Superior temporal gyrus (tissue), 1 donor: ENCODE results near the gene LCMT2.

ENCODE experiments used
- DNase-seq: peaks from one replicate; pipeline ENCODE4 v3.0.0-alpha.2; 2016; ENCODE audit errors: extremely low spot score

Gene LCMT2, protein sequence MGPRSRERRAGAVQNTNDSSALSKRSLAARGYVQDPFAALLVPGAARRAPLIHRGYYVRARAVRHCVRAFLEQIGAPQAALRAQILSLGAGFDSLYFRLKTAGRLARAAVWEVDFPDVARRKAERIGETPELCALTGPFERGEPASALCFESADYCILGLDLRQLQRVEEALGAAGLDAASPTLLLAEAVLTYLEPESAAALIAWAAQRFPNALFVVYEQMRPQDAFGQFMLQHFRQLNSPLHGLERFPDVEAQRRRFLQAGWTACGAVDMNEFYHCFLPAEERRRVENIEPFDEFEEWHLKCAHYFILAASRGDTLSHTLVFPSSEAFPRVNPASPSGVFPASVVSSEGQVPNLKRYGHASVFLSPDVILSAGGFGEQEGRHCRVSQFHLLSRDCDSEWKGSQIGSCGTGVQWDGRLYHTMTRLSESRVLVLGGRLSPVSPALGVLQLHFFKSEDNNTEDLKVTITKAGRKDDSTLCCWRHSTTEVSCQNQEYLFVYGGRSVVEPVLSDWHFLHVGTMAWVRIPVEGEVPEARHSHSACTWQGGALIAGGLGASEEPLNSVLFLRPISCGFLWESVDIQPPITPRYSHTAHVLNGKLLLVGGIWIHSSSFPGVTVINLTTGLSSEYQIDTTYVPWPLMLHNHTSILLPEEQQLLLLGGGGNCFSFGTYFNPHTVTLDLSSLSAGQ

DNA sequence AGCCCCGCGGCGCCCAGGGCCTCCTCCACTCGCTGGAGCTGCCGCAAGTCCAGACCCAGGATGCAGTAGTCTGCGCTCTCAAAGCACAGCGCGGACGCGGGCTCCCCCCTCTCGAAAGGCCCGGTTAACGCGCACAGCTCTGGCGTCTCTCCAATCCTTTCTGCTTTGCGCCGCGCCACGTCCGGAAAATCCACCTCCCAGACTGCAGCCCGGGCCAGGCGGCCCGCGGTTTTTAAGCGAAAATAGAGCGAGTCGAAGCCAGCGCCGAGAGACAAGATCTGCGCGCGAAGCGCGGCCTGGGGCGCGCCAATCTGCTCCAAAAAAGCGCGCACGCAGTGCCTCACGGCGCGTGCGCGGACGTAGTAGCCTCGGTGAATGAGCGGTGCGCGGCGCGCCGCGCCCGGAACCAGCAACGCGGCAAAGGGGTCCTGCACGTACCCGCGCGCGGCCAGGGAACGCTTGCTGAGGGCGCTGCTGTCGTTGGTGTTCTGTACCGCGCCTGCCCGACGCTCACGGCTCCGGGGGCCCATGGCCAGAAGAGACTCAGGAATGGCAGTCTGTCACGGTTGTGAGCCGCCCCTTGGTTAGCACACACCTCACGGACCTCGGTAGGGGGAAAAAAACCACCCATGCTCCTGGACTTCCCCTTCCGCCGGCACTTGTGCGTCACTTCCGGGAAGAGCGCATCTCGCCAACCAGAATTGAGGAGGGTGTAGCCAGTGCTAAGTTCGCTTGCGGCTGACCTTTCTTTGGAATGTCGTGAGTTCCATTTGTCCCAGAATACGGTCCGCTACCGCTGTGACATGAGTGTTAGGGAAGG lies at the start of gene LCMT2:
Gene LCMT2, minus strand, starts transcription at position 614 of the 820 bp plus-strand sequence. Its CDS starts 84 bp downstream, at position 530.
- DNase-seq: peak; percentile 98

- no peak for DNase-seq
Measured at GRCh38 chr15:43378601-43379000, 48.2 kb upstream of the LCMT2 start.

- peak; percentile 38 for DNase-seq
Measured at GRCh38 chr15:43376017-43376705, 45.8 kb upstream of the LCMT2 start.

- peak; percentile 82 for DNase-seq
Measured at GRCh38 chr15:43370975-43371974, 40.9 kb upstream of the LCMT2 start, which contains the start of the genes TUBGCP4 and ZSCAN29. Gene TUBGCP4 (plus strand): TSS chr15:43371101. CDS start chr15:43371355, 254 bp downstream. Gene ZSCAN29 (minus strand): TSS chr15:43371043. CDS start chr15:43369913, 1,130 bp downstream.

GRCh38 chr15:43370310-43370974 lies 40.1 kb upstream of the LCMT2 start:
- DNase-seq: no peak

DNA sequence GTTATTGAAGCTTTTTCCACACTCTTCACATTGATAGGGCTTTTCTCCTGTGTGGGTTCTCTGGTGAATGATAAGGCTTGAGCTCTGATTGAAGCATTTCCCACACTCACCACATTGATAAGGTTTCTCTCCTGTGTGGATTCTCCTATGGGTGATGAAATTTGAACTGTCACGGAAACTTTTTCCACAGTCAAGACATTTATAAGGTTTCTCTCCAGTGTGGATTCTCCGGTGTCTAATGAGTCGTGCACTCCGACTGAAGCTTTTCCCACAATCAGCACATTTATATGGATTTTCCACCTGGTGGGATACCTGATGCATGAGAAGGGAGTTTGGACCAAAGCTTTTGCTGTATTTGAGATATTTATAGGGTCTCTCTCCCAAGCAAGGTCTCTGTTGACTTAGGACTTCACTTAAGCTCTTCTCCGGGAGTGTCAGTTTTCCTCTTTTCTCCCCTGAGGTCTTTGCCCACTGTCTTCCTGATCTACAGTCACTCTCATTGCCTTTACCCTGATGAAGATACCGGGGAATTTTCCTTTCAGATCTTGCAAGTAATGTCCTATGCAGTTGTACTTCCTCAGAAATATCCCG lies 31.0 kb upstream of the LCMT2 start:
- DNase-seq: no peak

DNA sequence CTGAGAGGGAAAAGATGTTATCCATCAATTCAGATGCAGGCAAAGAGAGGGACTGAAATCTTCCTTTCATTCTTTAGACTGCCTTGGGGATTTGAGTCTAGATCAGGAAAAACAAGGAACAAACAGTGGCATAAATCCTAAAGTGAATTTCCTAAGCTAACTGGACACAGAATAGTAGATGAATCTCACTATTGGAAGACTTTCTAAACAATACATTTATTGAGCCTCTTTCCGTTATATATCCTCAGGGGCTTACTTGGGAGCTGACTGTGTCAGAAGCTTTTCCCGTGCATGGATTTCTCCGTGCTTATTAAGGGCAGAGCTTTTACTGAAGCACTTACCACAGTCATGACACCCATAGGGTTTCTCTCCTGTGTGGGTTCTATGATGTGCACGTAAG lies 30.4 kb upstream of the LCMT2 start:
- DNase-seq: no peak

- DNase-seq: no peak
Measured at GRCh38 chr15:43352693-43353382, 22.5 kb upstream of the LCMT2 start.

DNA sequence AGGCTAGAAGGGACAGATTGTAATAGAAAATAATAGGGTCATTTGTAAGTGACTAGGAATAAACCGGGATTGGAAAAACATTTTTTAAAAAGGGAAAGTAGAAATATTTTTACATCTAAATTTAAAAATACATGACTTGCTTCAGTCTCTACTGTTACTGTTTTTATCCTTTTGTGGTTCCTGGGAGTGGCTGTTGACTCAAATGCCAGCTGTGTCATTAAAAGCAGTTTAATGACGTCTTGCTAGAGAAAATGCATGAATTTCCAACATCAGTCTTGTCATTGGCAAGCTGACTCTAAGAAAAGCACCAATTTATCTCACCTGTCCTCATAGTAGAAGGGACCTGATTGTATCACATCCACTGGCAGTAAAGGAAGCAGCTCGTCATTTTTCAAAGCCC lies 16.7 kb upstream of the LCMT2 start:
- DNase-seq: no peak

GRCh38 chr15:43346305-43346704 lies 15.9 kb upstream of the LCMT2 start:
- DNase-seq: peak; percentile 29

DNA sequence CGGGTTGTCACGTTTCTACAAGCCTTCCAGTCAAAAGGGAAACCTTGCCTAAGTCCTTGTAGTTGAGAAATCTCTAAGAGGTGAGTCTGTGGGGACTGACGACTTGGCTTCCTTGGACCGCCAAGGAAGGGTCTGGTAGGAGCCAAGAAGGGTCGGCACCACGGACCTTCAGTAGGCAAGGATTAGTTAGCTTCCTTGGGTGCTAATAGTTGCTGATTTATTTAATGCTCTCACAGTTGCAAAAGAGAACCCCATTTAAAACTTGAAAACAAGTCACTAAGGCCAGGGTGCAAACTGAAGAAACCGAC lies 361 bp upstream of the LCMT2 start:
- no peak for DNase-seq

- DNase-seq: peak; percentile 42
Measured at GRCh38 chr15:43329217-43329959, 985 bp downstream of the LCMT2 start.

DNA sequence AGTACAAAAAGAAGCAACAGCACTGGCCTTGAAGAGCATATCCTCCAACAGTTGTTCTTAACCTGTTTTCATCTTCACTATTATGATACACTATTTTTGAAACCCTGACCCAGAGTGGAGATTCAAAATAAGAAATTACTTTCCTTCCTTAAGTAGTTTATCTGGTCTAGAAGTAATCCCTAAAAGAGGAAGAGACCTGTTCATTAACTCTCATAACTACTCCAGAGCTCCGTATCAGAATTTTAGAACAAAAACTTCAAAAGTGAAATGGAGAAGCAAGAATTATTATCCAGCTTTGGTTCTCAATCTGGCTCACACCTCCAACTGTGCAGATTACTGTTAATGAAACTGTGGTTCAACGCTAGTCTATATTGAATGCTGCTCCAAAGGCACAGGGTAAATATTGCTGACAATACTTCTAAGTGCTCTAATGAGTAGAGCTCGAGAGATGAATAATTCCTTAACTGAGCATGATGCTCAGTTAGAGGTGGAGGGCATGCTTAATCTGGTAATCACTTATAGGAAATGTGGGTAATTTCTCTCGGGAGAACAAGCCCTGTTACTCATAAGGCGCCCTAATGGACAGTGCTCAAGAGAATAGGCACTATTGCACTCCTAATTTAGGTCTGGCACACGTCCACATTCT lies 5.2 kb downstream of the LCMT2 start:
- DNase-seq: no peak

DNA sequence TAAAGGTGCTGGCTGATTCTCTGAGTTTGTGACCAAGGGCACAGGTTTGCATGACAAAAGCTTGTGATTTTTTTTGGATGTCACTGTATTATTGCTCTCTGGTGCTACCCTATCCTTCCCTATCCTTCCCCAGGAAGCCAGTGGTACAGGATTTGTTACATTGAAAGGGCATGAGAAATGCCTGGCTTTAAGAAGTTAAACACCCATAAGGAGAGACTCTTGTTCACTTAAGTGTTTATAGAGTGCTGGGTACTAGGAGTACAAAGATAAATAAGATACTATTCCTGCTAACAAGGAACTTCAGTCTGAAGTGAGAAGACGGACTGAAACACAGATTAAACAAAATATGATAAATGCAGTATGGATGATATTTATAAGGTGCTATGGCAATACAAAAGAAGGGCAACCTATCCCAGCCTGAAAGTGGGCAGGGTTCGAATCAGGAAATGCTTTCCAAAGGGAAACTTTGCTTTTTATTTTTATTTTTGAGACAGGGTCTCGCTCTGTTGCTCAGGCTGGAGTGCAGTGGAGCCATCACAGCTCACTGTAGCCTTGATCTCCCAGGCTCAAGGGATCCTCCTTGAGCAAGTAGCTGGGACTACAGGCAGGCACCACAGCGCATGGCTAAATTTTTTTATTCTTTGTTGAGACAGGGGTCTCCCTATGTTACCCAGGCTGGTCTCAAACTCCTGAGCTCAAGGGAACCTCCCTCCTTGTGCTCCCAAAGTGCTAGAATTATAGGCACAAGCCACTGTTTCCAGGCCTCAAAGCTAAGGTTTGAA lies 11.2 kb downstream of the LCMT2 start:
- DNase-seq: no peak

GRCh38 chr15:43317566-43318184 lies 12.7 kb downstream of the LCMT2 start:
- DNase-seq: no peak

DNA sequence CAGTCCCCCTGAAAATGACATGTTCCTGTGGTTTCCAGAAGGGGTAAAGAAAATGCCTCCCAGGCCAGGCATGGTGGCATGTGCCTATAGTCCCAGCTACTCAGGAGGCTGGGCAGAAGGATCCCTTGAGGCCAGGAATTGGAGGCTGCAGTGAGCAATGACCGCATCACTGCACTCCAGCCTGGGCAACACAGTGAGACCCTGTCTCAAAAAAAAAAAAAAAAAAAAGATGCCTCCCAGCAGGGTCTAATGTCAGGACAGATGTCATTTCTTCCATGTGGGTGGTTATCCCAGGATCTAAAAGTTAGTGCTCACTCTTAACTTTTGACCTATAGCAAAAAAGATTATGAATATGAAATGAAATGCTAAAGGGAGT lies 13.4 kb downstream of the LCMT2 start:
- no peak for DNase-seq
